Measurements from ENCODE around the gene POLR2E.
"Not testable (repeated sequence)": the region's sequence is repeated elsewhere in the genome, so short reads cannot be mapped to it uniquely, and the experiment has no call there.

The POLR2E gene

GRCh38 chr19:1094978-1095701, at the start of gene POLR2E:
POLR2E (minus strand) TSS chr19:1095375; CDS start chr19:1095315, 60 bp downstream.
- peak; percentile 97 for DNase-seq (ENCODE audit: low read depth)

GRCh38 chr19:1144741-1145140, 49.6 kb upstream of the POLR2E start:
- DNase-seq (ENCODE audit: low read depth) = no peak

GRCh38 chr19:1143828-1144399, 48.7 kb upstream of the POLR2E start:
- DNase-seq (ENCODE audit: low read depth) = no peak

GRCh38 chr19:1141944-1142343, 46.8 kb upstream of the POLR2E start:
- DNase-seq (ENCODE audit: low read depth) = no peak

- DNase-seq (ENCODE audit: low read depth) = no peak
These were observed 45.3 kb upstream of the POLR2E start for GRCh38 chr19:1140272-1141027.

GRCh38 chr19:1139126-1139525, 44.0 kb upstream of the POLR2E start:
- DNase-seq (ENCODE audit: low read depth) = no peak

- DNase-seq (ENCODE audit: low read depth) = no peak
These were observed 42.9 kb upstream of the POLR2E start for GRCh38 chr19:1138121-1138520.

- DNase-seq (ENCODE audit: low read depth) = no peak
These were observed 41.6 kb upstream of the POLR2E start for GRCh38 chr19:1136621-1137317.

- no peak for DNase-seq (ENCODE audit: low read depth)
These were observed 41.0 kb upstream of the POLR2E start for GRCh38 chr19:1136201-1136600.

- DNase-seq (ENCODE audit: low read depth) = no peak
These were observed 40.3 kb upstream of the POLR2E start for GRCh38 chr19:1135454-1135853.

- DNase-seq (ENCODE audit: low read depth) = no peak
These were observed 39.3 kb upstream of the POLR2E start for GRCh38 chr19:1134431-1134830.

- peak; percentile 57 for DNase-seq (ENCODE audit: low read depth)
These were observed 38.3 kb upstream of the POLR2E start for GRCh38 chr19:1133471-1133929.

- no peak for DNase-seq (ENCODE audit: low read depth)
These were observed 37.6 kb upstream of the POLR2E start for GRCh38 chr19:1132552-1133383.

GRCh38 chr19:1131718-1132551, 36.8 kb upstream of the POLR2E start:
- DNase-seq (ENCODE audit: low read depth) = peak; percentile 92

GRCh38 chr19:1130771-1131717, 35.9 kb upstream of the POLR2E start:
- DNase-seq (ENCODE audit: low read depth) = peak; percentile 37

GRCh38 chr19:1129535-1129934, 34.4 kb upstream of the POLR2E start:
- no peak for DNase-seq (ENCODE audit: low read depth)

- DNase-seq (ENCODE audit: low read depth) = not testable (repeated sequence)
These were observed 33.9 kb upstream of the POLR2E start for GRCh38 chr19:1129084-1129483.

- no peak for DNase-seq (ENCODE audit: low read depth)
These were observed 32.9 kb upstream of the POLR2E start for GRCh38 chr19:1128106-1128505.

- DNase-seq (ENCODE audit: low read depth) = no peak
These were observed 32.0 kb upstream of the POLR2E start for GRCh38 chr19:1126984-1127760.

Data from stimulated activated CD4-positive, alpha-beta T cell treated with anti-CD3 and anti-CD28 coated beads, Interleukin-2, amount 100 ng/mL, for 4 hours (primary cell).